GM04504 (cell line): ENCODE data around the gene ATAD3A.
A peak's percentile ranks its signal among the peaks of the same experiment; 100 is the strongest.
"Not testable (repeated sequence)": the region's sequence is repeated elsewhere in the genome, so short reads cannot be mapped to it uniquely, and the experiment has no call there.

Experiments
- DNase-seq: peaks from one replicate; pipeline ENCODE4 v3.0.0-alpha.2; 2012; ENCODE audit warnings: low read depth

The ATAD3A gene

DNA sequence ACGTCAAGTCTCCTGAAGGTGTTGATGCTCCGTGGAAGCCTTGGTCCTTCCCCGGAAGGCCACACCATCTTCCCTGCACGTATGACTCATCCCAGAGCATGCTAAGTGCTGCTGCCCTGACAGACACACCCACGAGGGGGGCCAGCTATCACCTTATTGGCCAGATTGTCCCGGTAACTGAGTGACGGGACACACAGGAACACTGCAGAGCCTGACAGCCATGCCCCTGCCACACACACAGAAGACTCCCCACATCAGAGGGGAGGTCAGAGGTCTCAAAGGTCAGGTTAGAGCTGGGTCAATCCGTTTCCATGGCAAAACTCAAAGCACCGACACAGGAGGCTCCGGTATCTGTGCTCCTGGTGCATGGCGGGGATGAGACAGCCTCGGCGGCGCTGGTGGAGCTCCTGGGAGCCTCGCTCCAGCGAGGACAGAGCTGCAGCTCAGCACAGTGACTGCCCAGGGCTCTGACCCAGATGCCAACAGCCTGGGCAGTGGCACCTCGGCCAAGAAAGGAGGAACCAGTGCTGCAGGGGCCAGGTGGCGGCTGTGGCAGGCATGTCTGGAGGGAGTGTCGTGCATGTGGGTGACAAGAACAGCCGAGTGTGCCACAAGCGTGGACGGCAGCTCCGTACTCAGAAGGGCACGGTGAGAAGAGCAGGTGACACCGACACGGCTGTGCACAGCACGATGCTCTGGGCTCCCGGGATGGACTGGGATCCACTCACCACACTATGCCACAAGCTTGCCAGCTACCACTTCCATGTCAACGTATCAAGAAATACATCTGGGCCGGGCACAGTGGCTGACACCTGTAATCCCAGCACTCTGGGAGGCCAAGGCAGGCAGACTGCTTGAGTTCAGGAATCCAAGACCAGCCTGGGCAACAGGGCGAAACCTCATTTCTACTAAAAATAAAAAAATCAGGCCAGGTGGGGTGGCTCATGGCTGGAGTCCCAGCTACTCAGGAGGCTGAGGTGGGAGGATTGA, 43.3 kb downstream of the ATAD3A start:
- DNase-seq, result peak; percentile 45

- DNase-seq, result no peak
These were observed 44.5 kb downstream of the ATAD3A start for GRCh38 chr1:1556505-1556904.

DNA sequence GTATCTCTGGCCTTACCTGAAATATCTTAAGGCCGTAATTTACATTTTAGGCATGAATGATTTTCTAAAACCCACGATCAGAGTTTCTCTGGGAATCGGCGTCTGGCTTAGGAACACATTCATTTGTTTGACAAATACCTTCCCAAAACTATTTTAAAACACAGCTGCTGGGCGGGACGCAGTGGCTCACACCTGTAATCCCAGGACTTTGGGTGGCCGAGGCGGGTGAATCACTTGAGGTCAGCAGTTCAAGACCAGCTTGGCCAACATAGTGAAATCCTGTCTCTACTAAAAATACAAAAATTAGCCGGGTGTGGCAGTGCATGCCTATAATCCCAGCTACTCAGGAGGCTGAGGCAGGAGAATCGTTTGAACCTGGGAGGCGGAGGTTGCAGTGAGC, 45.0 kb downstream of the ATAD3A start:
- not testable (repeated sequence) for DNase-seq

GRCh38 chr1:1557688-1558087, 45.7 kb downstream of the ATAD3A start:
- not testable (repeated sequence) for DNase-seq

- DNase-seq, result no peak
These were observed 46.6 kb downstream of the ATAD3A start for GRCh38 chr1:1558591-1558990.

- no peak for DNase-seq
These were observed 47.1 kb downstream of the ATAD3A start for GRCh38 chr1:1559066-1559465.

GRCh38 chr1:1560178-1560577, 48.2 kb downstream of the ATAD3A start:
- DNase-seq, result no peak

DNA sequence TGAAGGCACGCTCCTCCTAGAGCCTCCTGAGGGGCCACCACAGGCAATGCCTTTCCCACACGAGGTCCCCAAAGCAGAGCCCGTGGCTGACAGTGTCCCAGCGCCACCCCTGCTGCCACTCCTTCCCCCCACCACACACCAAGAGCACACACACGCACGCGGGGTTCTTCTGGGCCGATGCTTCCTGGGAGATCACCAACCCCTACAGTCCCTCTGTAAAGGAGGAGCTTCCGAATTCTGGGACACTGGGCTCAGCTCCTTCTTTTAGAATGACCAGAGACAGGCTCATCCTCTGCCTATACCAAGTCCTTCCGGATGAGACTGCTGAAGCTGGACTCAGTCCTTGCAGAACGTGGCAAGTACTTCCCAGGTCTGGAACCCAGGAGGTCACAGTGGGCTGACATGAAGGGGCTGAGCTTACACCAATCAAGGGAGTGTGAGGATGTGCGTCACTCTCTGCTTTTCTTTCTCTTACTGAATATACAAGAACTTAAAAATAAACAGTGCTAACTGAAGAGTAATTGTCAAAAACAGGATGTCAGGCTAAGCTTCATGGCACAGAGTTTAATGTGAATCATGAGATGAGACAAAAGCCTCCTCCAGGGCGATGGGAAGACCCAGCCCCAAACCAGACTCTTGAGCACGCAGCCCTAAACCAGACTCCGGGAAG, 50.0 kb downstream of the ATAD3A start:
- no peak for DNase-seq

- no peak for DNase-seq
These were observed 50.7 kb downstream of the ATAD3A start for GRCh38 chr1:1562556-1563195.

DNA sequence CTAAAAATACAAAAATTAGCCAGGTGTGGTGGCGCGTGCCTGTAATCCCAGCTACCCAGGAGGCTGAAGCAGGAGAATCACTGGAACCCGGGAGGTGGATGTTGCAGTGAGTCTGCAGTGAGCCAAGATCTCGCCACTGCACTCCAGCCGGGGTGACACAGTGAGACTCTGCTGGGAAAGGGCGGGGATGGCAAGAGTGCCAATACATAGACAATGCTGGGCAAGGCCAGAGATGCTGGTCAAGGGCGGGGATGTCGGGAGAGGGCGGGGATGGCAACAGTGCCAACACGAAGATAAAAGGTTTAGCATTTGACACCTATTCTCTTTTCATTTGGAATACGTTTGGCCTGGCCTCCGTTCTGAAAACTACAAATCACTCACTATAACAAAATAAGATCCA, 51.7 kb downstream of the ATAD3A start:
- no peak for DNase-seq

DNA sequence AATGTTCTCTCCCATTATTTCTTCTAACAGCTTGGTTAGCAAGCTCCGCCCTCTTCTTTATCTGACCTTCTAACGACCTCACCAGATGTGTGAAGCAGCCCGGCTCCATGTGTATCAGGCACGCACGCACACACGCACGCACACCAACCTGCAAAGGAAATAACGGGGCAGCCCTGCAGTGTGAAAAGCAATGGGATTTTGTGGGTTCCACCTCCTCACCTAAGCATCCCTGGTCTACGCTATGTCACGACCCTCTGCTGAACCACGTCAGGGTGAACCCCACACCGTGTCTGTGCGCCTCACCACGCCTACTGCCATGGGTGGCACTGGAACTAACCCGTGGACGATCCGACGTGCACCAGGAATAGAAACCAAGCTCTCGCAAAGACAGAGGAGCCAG, 52.3 kb downstream of the ATAD3A start:
- no peak for DNase-seq

DNA sequence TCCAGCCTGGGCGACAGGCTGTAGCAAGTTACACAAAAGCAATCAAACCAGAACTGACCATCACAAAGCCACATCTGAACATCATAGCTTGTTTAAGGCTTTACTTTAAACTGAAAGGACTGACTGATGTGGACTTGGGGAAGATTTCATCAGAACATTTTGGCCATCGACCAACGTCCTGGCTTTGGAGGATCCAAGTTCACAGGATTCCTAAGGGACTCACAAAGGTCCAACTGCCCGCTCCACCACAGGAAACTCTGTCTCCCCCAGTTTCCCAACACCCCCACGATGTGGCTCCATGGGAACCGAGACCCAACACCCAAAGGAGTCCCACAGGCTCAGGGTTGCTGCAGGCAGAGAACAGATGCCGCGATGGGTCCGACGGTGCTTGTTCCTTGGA, 53.4 kb downstream of the ATAD3A start:
- DNase-seq, result no peak

DNA sequence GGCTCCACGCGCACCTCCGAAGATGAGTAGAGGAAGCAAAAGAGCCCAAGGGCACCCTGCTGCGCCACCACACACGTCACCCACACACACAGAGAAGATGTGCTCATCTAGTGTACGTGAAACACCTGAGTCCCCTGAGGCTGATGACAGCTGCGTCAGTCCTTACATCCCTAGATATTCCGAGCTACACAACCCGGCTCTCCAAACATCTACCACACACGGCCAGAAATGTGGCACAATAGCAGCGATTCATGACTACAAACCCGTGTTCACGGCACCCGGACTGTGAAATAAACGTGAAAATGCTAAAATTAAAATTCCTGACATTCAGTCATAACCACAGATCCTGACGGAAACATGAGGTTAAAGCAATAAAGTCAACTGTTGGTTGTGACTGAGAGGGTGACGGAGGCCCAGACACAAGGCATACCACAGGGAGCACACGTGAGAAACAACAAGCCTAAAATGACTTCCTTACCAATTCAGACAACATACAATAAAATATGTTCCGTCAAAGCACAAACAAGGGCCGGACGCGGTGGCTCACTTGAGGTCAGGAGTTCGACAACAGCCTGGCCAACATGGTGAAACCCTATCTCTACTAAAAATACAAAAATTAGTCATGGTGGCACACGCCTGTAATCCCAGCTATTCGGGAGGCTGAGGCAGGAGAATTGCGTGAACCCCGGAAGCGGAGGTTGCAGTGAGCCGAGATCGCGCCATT, 55.4 kb downstream of the ATAD3A start:
- DNase-seq, result no peak

DNA sequence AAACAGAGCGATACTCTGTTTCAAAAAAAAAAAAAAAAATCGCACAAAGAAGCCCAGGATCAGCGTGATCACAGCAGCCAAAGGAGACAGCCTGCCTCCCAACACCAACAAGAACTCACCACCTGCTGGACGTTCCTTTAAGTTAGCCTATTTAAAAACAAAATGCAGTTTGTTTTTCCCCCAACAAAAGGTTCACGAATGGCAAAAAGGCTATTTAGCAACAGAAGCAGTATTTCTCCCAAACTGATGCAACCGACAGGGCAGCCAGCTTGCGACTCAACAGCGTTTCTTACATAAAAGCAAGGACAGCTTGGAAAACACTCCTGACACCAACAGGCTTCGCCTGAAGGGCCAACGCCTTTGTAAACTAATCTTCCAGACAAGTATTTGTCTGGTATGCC, 55.9 kb downstream of the ATAD3A start:
- DNase-seq, result no peak

DNA sequence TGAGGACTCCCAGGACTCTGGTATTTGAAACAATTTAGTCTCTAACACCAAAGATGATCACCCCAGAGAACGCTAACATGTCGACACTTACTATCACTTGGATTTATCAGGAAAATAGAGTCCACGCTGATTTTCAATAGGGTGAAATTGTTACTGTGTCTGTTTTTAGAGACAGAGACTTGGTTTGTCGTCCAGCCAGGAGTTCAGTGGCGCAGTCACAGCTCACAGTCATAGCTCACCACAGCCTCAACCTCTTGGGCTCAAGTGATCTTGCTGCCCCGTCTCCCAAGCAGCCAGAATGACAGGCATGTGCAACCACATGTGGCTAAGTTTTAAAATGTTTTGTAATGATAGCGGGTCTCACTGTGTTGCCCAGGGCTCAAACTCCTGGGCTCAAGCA, 57.4 kb downstream of the ATAD3A start:
- DNase-seq, result no peak

DNA sequence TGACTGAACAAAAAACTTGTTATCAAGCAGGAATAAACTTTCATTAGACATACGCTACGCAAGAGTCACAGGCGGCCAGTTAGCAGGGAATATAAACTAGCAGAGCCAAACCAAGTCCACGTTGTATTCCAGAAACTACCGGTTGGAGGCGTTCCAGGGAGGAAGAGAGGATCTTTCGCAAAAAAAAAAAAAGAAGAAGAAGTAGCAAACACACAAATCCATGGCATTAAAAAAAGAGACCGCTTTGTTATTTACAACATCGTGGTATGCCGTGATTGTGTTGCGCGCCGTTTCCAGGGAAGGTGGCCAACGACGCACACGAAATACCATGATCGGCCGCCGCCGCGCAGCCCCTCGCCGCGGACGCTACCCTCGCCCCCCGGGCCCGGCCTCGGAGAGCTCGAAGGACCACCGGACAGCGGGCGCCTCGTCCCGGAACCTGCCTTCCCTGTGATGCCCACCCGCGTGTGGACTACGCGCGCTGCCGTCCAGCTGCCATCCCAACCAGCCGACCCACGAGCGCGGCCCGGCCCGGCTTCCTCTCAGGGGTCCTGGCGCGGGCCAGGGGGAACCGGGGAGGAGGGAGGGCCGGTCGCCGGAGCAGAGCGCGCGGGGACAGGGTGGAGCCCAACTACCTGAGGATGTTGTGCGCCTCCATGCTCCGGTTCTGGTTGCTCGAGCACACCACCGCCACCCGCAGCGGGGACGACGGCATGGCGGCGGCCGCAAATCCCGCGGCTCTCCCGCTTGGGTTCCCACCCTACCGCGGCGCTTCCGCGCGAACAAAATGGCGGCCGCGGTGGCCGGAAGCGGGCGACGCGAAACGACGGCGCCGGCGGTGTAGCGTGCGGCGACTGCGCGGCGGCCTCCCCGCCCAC, 62.1 kb downstream of the ATAD3A start:
- peak; percentile 37 for DNase-seq

DNA sequence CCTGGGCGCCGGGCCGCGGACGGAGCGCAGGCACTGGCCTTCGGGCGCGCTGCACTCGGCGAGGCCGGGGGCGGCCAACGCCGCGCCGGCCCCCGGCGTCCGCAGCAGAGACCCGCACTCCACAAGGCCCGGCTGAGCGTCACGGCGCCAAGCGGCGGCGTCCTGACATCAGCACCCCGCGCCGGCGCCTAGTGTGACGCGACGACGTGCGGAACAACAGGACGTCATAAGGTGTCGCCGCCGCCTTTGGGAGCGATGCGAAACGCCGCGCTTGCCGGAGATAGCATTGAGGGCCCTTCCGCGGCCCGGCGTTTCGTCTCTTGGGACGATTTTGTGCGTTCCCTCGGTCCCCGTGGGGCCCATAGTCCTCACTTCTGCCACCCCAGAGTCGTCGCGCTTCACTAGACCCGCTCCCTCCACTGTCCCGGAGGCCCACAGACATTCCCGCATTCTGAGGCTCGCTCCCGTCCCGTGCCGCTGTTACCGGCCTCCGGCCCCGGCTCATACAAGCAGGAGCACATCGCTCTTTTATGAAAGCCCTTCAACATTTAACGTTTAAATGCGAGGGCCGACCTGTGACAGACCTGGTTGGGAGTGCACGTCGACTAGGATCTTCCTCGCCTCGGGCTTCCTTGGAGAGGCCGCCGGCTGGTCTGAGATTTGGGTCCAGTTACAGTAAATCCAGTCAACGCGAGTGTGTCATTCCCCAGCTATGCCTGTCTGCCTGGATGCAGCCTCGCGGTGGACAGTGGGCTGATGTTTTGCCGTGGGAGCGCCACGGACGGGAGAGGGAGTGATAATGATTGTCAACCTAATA, 63.0 kb downstream of the ATAD3A start, which contains the start of gene SSU72:
Gene SSU72, minus strand, starts transcription at position 143 of the 817 bp plus-strand sequence. CDS start 306 bp downstream, outside the sequence.
- peak; percentile 81 for DNase-seq

- no peak for DNase-seq
These were observed 65.5 kb downstream of the ATAD3A start for GRCh38 chr1:1577367-1578011.

GRCh38 chr1:1578371-1578940, 66.5 kb downstream of the ATAD3A start:
- DNase-seq, result no peak
